Right kidney (tissue), 1 donor: ENCODE results near the gene USP40.

Experiments
- DNase-seq: peaks from one replicate; pipeline ENCODE4 v3.0.0-alpha.2; 2016

The USP40 gene

DNA sequence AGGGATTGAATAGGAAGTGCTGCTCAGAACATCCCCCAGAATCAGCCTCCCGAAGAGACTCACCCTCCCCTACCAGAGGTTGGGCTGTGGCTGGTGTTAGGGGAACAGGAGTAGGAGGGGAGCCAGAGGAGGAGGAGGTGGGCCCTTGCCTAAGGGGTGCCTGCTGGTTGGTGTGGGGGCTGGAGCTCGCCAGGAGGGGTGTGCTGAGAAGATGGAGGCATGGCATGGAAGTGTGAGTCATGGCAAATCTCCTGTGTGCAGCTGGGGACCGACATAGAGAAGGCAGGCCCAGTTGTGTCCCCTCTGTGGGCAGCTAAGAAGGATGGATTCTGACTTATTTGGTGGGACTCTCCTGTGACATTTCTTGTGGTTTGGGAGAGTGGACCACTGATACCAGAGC is 138.6 kb downstream of the USP40 start:
- DNase-seq = no peak

DNA sequence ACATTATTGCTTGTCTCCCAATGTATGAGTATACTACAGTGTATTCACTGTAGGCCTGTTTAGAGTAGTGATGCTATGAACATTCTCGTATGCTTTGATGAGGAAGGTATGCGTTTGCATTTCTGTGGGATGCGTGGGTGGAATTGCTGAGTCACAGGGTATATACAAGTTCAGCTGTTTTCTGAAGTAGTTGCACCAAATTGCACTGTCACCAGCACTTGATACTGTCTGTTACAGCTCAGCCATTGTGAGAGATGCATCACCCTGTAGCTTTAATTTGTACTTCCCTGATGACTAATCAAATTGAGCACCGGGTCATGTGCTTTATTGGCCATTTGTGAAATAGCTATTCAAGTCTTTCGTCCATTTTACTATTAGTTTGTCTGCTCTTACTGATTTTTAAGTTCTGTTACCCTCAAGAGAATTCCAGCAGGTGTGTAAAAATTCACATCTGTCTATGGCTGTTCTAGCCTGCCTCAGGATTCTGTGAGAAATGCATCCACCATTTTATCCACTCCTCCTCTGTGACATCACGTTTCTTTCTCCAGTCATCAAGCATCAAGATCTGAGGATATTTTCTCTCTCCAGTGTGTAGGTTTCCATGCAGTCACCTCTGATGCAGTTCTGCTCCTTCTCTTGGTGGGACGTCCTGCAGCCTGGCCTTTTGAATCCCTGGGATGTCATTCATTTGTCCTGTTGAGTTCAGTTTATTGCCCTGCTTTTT is 139.8 kb downstream of the USP40 start:
- DNase-seq = no peak
